Stimulated activated CD8-positive, alpha-beta memory T cell treated with anti-CD3 and anti-CD28 coated beads, Interleukin-15, amount 100 ng/mL, for 1 hour (primary cell): ENCODE measurements around the gene ZNF207.
A peak's percentile ranks its signal among the peaks of the same experiment; 100 is the strongest.
"Not testable (repeated sequence)": the region's sequence is repeated elsewhere in the genome, so short reads cannot be mapped to it uniquely, and the experiment has no call there.

Source experiments
- DNase-seq: peaks from one replicate; pipeline ENCODE4 v3.0.0-alpha.2; 2020; ENCODE audit warnings: low read depth

ZNF207 gene

GRCh38 chr17:32335687-32336086 is 14.3 kb upstream of the ZNF207 start:
- no peak for DNase-seq

GRCh38 chr17:32341141-32341856 is 8.7 kb upstream of the ZNF207 start:
- DNase-seq = peak; percentile 26

- DNase-seq = peak; percentile 58
Observed at GRCh38 chr17:32341857-32342602, 7.9 kb upstream of the ZNF207 start, which contains the start of gene C17orf75. Gene C17orf75, minus strand, starts transcription at chr17:32342173. Its CDS starts 34 bp downstream, at chr17:32342139.

- no peak for DNase-seq
Observed at GRCh38 chr17:32342603-32343325, 7.2 kb upstream of the ZNF207 start.

- no peak for DNase-seq
Observed at GRCh38 chr17:32345951-32346600, 3.9 kb upstream of the ZNF207 start.

- DNase-seq = no peak
Observed at GRCh38 chr17:32348483-32348800, 1.5 kb upstream of the ZNF207 start.

- DNase-seq = no peak
Observed at GRCh38 chr17:32349503-32349853, 479 bp upstream of the ZNF207 start.

GRCh38 chr17:32350666-32351418 is 885 bp downstream of the ZNF207 start:
- DNase-seq = no peak

- DNase-seq = not testable (repeated sequence)
Observed at GRCh38 chr17:32352734-32353133, 2.8 kb downstream of the ZNF207 start.

- DNase-seq = no peak
Observed at GRCh38 chr17:32355649-32356377, 5.9 kb downstream of the ZNF207 start.

- no peak for DNase-seq
Observed at GRCh38 chr17:32356378-32356743, 6.4 kb downstream of the ZNF207 start.

- DNase-seq = no peak
Observed at GRCh38 chr17:32356750-32357149, 6.8 kb downstream of the ZNF207 start.

- no peak for DNase-seq
Observed at GRCh38 chr17:32357615-32358014, 7.7 kb downstream of the ZNF207 start.

- DNase-seq = no peak
Observed at GRCh38 chr17:32361270-32361669, 11.3 kb downstream of the ZNF207 start.

- no peak for DNase-seq
Observed at GRCh38 chr17:32370426-32370825, 20.5 kb downstream of the ZNF207 start.

- no peak for DNase-seq
Observed at GRCh38 chr17:32382526-32383223, 32.7 kb downstream of the ZNF207 start.

GRCh38 chr17:32383926-32384434 is 34.0 kb downstream of the ZNF207 start:
- no peak for DNase-seq

GRCh38 chr17:32385121-32385520 is 35.2 kb downstream of the ZNF207 start:
- no peak for DNase-seq

GRCh38 chr17:32385971-32386370 is 36.0 kb downstream of the ZNF207 start:
- no peak for DNase-seq

GRCh38 chr17:32386844-32387243 is 36.9 kb downstream of the ZNF207 start:
- DNase-seq = no peak
